ENCODE data around the gene PRELID3B.
A peak's percentile ranks its signal among the peaks of the same experiment; 100 is the strongest.
"Not testable (repeated sequence)": the region's sequence is repeated elsewhere in the genome, so short reads cannot be mapped to it uniquely, and the experiment has no call there.

The PRELID3B gene

GRCh38 chr20:59048681-59049030 is 6.1 kb upstream of the PRELID3B start:
- no peak for DNase-seq (ENCODE audit: low spot score)

DNA sequence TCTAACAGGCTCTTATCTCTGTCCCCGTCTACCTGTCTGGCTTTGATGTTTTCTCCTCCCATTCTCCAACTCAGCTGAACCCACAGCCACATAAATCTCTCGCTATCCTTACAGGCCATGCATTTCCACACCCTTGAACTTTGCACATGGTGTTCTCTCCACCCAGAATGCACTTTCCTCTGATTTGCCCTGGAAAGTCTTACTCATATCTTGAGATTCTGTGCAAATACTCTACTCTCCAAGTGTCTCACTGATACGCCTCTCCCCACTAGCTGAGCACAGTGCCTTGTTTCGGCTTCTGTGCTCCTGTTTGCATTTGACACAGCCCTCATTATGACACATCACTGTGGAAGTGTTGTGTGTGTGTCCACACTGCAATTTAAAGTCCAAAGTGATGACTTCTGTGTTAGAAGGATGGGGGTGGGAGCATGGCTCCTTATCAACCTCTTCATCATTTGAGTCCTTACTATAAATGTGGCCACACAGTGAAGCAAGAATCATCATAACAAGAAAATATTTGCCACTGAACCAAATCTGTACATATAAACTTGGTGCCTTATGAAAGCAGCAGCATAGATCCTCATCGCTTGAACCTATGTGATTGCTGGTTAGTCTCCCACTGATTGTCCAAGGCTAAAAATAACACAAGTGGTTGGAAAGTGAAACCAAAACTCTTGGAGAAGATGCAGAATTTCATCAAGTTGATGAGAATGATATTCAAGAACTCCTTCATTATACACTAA is 5.5 kb upstream of the PRELID3B start:
- DNase-seq (ENCODE audit: low spot score): no peak

- no peak for DNase-seq (ENCODE audit: low spot score)
Observed at GRCh38 chr20:59046862-59047261, 4.3 kb upstream of the PRELID3B start.

DNA sequence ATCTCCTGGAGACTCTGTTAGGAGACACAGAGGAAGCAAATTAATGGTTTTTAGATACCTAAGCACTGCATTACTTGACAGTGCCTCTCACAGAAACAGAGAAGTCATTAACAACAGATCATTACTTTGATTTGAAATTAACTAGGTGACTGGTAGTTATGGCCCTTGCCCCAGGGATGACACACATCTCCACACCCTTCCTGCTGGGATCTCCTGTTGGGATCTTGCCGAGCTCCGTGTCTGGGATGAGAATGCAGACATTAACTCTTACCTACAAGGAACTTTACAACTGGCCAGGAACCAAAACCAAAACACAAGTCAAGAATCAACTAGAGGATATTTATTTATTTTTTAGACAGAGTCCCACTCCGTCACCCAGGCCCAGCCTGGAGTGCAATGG is 2.2 kb upstream of the PRELID3B start:
- DNase-seq (ENCODE audit: low spot score): no peak

DNA sequence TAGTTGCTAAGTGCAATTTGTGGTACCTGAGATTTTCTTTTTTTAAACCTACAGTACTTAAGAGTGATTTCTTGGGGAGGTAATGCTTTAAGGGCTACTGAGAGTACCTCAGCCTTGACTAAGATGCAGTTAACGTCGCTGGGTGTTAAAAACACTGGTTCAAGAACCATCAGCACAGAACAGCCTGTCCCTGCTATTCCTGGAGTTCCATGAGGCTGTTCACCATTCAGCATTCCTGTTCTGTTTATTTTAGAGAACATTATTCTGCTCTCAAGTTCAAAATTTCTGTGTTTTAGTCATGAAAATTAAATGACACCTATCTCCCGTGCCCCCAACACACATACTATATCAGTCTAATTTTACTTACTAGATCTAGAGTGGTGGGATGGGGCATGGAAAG is 1.7 kb upstream of the PRELID3B start:
- DNase-seq (ENCODE audit: low spot score): no peak

DNA sequence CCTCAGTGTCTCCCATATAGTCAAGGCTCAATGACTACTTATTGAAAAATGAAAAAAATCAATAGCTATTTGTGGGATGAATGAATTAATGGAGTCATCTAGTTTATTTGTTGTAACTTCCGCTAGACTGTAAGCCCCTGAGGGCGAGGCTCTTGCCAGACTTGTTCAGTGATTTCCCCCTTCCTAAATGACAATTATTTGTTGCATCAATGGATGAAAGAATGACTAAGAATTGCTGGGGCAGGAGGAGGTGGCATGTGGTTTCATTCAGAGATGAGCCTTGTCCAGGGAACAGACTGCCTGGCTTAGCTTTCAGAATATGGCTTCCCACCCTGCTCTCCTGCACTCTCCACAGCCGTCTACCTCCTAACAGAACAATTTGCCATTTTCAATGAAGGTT is 1.1 kb upstream of the PRELID3B start:
- no peak for DNase-seq (ENCODE audit: low spot score)

DNA sequence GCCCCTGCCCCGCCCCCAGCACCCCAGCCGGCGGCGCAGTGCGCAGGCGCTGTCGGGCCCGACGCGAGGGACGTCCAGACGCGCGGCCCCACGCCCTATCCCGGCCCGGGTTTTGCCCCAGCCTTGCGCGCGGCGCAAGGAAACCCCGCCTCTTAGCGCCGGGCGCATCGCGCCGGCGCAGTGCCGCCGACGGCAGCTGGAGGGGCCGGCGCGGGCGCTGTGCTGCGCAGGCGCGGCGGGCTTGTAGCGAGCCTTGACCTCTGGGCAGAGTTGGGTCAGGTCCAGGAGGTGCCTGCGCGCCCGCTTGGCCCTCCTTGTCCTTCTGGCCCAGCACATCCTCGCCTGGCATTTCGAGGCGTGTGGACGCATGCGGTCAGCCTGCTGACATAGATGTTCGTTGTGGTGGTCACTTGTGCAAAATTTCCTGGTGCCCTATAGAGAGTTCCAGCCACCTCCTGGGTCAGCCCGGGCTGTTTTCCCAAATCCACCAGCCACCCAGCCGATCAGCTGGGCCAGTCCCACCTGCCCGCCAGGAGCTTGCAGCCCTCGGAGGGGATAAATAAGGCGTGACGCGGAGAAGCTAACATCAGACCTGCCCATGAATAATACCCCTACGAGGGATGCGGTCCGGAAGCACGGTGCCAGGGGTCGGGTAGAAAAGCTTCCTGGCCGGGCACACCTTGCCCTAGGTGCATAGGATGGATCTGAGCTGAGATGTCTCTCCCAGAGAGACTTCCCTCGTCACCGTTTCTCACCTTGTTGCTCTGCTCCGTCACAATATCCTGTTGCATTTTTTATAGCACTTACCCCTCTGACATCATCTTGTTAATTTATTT is 428 bp upstream of the PRELID3B start:
- peak; percentile 90 for DNase-seq (ENCODE audit: low spot score)

DNA sequence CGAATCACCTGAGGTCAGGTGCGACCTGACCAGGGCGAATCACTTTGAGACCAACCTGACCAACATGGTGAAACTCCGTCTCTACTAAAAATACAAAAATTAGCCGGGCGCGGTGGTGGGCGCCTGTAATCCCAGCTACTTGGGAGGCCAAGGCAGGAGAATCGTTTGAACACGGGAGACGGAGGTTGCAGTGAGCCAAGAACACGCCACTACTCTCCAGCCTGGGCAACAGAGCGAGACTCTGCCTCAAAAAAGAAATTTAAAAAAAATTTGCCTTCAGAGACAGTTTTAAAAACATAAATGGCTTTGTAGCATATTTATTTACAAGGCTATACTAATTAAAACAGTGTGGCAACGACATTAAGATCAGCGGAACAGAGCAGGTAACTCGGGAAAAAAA is 1.1 kb downstream of the PRELID3B start:
- not testable (repeated sequence) for DNase-seq (ENCODE audit: low spot score)

DNA sequence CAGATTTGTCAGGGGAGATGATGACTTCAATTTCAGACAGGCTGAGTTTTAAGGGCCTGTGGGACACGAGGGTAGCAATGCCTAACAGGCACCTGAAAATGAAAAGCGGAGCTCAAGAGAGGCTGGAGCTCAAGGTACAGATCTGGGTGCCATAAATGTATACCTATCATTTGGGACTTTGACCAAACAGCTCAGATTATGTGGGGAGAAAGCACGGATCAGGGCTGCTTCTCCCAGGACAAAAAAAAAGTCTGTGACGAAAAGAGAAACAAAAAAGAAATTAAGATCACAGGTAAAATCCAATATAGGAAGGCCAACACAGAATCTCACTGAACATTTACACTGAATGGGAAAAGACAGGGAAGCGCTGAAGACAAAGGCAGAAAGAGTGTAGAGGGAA is 1.9 kb downstream of the PRELID3B start:
- DNase-seq (ENCODE audit: low spot score): no peak

- no peak for DNase-seq (ENCODE audit: low spot score)
Observed at GRCh38 chr20:59039233-59039632, 3.4 kb downstream of the PRELID3B start.

DNA sequence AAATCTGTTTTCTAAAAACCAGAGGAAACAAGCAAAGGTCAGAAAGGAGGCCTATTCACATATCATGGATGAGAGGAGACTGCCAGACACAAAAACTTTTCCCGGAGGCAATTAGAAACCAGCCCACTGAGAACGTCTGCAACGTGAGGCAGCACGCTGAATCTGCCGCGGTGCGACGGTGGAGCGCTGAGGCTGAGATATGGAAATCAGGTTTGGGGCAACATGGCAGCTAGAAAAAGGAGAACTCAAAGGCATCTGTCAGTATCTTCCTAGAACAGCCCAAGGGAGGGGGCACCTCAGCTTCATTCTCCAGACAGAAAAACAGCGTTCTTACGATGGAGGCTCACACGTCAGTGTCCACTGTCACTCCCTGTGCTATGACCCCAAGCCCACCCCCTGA is 5.2 kb downstream of the PRELID3B start:
- no peak for DNase-seq (ENCODE audit: low spot score)

- DNase-seq (ENCODE audit: low spot score): no peak
Observed at GRCh38 chr20:59035381-59035780, 7.2 kb downstream of the PRELID3B start.

DNA sequence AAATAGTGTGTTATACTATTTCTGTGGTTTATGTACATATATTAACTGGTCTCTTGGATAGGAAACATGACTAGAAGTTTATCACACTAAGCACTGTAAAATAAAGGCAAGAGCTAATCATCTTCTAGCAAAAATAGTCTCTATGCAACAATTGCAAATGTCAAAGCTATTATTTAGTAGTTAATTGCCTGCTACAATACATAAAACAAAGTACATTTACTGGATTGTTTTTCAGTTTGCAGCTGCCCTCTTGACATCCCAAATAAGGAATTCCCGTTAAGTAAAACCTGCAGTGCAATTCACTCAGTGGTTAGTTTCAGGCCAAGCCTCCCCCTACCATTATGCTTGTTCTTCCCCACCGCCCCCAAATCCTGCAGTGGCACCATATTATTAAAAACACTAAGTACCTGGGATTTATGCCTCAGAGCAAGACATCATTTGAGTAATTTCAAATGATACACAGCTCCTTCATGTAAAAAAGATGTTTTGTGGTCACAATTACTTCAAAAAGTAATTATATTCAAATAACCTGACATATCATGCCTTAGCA is 8.9 kb downstream of the PRELID3B start:
- no peak for DNase-seq (ENCODE audit: low spot score)

DNA sequence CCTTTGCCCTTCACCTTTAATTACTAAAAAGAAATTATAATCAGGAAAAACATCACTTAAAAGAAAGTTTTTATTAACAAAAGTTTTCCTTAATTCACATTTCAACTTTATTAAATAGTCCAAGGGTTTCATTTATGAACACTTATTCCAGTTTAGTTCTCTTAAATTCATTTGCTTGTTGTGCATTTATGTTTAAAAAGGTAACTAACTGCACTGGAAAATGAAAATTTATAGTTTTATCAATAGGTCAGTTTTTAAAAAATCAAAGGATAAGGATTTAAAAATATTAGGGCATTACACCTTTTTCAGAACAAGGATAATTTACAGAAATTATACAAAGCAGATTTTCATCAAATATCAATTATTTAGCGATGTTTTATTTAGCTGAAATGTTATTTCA is 9.5 kb downstream of the PRELID3B start:
- DNase-seq (ENCODE audit: low spot score): no peak

DNA sequence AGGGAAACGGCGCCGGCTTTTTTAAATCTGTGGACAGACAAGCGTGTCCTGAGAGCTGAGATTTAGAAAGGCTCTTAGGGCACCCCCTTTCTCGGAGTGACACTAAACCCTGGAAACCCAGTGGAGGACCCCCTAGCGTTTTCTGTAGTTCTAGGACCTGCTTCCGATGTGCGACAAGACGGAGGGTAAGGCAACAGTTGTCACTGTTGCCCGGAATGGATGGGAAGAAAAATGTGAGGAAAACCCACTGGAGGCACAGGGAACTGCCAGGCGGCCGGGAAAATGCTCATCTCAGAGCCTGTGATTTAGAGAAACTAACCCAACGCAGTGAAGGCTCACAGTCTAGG is 9.9 kb downstream of the PRELID3B start:
- DNase-seq (ENCODE audit: low spot score): peak; percentile 61

- peak; percentile 97 for DNase-seq (ENCODE audit: low spot score)
Observed at GRCh38 chr20:59032023-59032712, 10.4 kb downstream of the PRELID3B start, which contains the start of gene ATP5F1E. Gene ATP5F1E, minus strand, starts transcription at chr20:59032335. Its CDS starts 84 bp downstream, at chr20:59032251.

GRCh38 chr20:59031564-59032022 is 11.0 kb downstream of the PRELID3B start:
- no peak for DNase-seq (ENCODE audit: low spot score)

DNA sequence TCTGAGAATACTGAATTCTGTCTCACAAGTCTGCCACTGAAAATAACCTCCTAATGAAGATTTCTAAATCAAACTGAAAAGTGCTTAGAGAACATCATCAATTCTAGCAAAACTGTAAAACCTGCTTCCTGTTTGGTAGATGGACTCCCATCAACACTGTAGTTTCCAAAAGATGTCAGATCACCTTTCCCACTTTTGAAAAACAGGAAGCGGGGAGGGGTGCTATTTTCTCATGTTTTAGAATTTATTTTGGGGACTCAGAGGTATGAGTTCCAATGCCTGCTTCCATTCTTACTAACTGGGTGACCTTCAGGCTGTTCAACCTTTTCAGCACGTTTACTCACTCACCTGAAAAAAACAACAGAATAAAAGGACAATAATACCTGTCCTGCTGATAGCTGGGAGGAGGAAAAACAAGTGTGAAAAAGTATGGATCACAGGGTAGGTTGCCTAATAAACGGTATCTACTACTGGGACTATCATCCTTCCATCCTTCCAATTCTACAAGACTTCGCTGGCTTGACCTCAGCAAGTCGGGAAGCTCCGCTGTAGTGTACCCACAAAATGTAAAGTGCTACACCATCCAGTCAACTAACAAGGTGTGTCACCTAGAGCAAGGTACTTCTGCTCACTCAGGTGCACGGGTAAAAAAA is 11.5 kb downstream of the PRELID3B start:
- no peak for DNase-seq (ENCODE audit: low spot score)

DNA sequence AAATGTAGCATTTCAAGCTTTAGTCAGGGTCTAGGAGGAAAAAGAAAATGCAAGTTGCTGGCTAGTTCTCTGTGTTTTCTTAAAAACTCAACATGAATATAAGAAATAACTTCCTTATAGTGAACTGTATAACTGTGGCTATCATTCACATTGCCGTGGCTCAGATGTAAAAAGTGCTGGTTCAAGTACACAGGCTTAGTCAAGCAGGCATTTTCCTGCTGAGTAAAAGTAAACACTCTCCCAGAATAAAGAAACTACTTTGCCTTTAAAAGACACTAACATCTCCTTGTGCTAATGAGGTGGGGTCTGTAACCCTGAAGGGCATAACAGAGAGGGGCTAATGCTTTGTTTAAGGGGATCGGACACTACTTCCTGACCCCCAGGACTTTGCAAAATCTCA is 13.8 kb downstream of the PRELID3B start:
- DNase-seq (ENCODE audit: low spot score): no peak

DNA sequence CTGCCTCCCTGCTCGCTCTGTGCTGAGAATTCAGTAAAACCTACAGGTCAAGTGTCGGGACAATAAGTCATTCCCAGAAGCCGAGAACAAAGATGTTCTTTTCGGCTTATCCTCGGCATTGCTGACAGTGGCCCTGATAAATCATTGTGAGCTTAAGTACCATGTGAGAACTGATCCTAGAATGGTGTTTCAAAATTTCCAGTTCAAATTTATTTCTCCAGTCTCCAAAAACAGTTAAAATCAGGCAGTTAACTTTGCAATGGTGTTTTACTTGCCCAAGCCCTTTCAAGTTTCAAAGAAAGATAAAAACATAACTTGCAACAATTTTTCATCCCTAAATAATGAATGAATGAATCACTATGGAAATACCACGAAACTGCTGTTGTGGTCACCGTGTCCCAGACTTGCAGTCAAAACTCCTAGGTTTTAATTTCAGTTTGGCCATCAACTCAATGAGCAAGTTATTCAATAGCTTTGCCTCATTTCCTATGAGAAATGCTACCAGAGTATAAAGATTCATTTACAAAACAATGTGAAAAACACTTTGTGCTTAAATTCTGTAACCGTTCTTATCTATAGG is 14.8 kb downstream of the PRELID3B start:
- no peak for DNase-seq (ENCODE audit: low spot score)

- DNase-seq (ENCODE audit: low spot score): no peak
Observed at GRCh38 chr20:59026904-59027740, 15.5 kb downstream of the PRELID3B start.
